Upper lobe of left lung (tissue), 6 donors: ENCODE measurements around the gene SLF2. TPM values are rescaled to one million over a fixed set of nuclear protein-coding genes. Genes with fewer than 3 reads are reported as not detected.

Experiments used
- ATAC-seq, 2 donors: fragments of 200-7000 bp; cut with Tn5 transposase; one replicate each; pipeline ENCODE4 v1.9.1; 2022; ENCODE audit warnings: mild to moderate bottlenecking in 2 of 2, moderate library complexity in 2 of 2; ENCODE audit not compliant: low FRiP score in 2 of 2
- DNase-seq, 2 donors: peaks; one replicate each; pipeline ENCODE4 v3.0.0-alpha.2; 2019 to 2020
- H3K27ac ChIP-seq, 4 donors: fragments of 200-600 bp; sonication (generic); one replicate each; pipeline ENCODE4 v1.5.1; 2016 to 2019
- H3K27me3 ChIP-seq, 4 donors: fragments of 200-600 bp; sonication (generic); one replicate each; pipeline ENCODE4 v1.5.1; 2017 to 2019
- H3K36me3 ChIP-seq, 4 donors: fragments of 200-600 bp; sonication (generic); one replicate each; pipeline ENCODE4 v1.5.1; 2016 to 2019
- H3K4me1 ChIP-seq, 4 donors: fragments of 200-600 bp; sonication (generic); one replicate each; pipeline ENCODE4 v1.5.1; 2018 to 2019
- H3K4me3 ChIP-seq, 4 donors: fragments of 200-600 bp; sonication (generic); one replicate each; pipeline ENCODE4 v1.5.1; 2017 to 2019; ENCODE audit warnings: mild to moderate bottlenecking in 2 of 4, moderate library complexity in 1 of 4
- H3K9me3 ChIP-seq, 4 donors: fragments of 200-600 bp; sonication (generic); one replicate each; pipeline ENCODE4 v1.5.1; 2018 to 2019
- CTCF ChIP-seq, 6 experiments: fragments of 450-650 bp in 4 of 6; fragments of 200-600 bp in 2 of 6; sonication (generic) in 2 of 6; IDR thresholded peaks; one replicate each; pipeline ENCODE4 v1.5.1; 2016 to 2019; ENCODE audit warnings: antibody characterized with exemption in 6 of 6
- EP300 ChIP-seq, 4 donors: sonication (generic); formaldehyde crosslinking; IDR thresholded peaks; one replicate each; pipeline ENCODE4 v1.5.1; 2017; ENCODE audit warnings: antibody characterized with exemption in 4 of 4, control low read depth in 2 of 4
- POLR2A ChIP-seq, 4 donors: fragments of 450-650 bp; IDR thresholded peaks; one replicate each; pipeline ENCODE4 v1.5.1; 2016 to 2017; ENCODE audit warnings: antibody characterized with exemption in 4 of 4, mild to moderate bottlenecking in 2 of 4
- POLR2AphosphoS5 ChIP-seq, 2 donors: sonication (generic); formaldehyde crosslinking; IDR thresholded peaks; one replicate each; pipeline ENCODE4 v1.5.1; 2017; ENCODE audit warnings: antibody characterized with exemption in 2 of 2
- WGBS, 2 donors: methylation state at CpG; one replicate each; pipeline ENCODE4 v1.1.5; 2017 to 2018; 5-methylcytosine and 5-hydroxymethylcytosine counted together
- total RNA-seq, 6 donors: library from RNA; depleted of rRNA in 4 of 6; stranded (reverse); fragments of >200 nt in 4 of 6; gene quantifications; one replicate each; pipeline versions ENCODE4 v1.1.0 to v1.2.1, GENCODE V29; 2016 to 2021
- donor health status: DM: no; HTN: no; CAD: no; lungs with moderate emphysema.
- donor health status: DM: no; HTN: yes; CAD: no; lungs with severe emphysema.

The SLF2 gene
- total RNA-seq, 6 donors from 2014 or later, result 13.4 to 60.8 (median 28.2) TPM

- WGBS, 2 donors, result 59 to 72% methylated on average over 6 of the region's 6 CpGs
- ATAC-seq (no peak), DNase-seq (no peak)
- Histone ChIP-seq H3K4me1 (peaks cover 0 to 7% (median 2%) of the 10 kb centered on the region in 4 donors), H3K36me3 (no peaks in the 10 kb centered on the region), H3K27ac (peak overlapping the region in 2 of 4 donors; percentile 9 to 14), H3K9me3 (no peaks in the 10 kb centered on the region), H3K4me3 (no peak overlapping the region), H3K27me3 (no peaks in the 10 kb centered on the region)
- TF ChIP-seq EP300 (IDR thresholded peaks at IDR 0.05), result no peak
- no peak for TF ChIP-seq CTCF (IDR thresholded peaks at IDR 0.05)
- peak in 1 of 2 donors; percentile 17 for TF ChIP-seq POLR2AphosphoS5 (IDR thresholded peaks at IDR 0.05)
- TF ChIP-seq POLR2A (IDR thresholded peaks at IDR 0.05), result no peak
These were observed 25.8 kb upstream of the SLF2 start for GRCh38 chr10:100886963-100887362.

DNA sequence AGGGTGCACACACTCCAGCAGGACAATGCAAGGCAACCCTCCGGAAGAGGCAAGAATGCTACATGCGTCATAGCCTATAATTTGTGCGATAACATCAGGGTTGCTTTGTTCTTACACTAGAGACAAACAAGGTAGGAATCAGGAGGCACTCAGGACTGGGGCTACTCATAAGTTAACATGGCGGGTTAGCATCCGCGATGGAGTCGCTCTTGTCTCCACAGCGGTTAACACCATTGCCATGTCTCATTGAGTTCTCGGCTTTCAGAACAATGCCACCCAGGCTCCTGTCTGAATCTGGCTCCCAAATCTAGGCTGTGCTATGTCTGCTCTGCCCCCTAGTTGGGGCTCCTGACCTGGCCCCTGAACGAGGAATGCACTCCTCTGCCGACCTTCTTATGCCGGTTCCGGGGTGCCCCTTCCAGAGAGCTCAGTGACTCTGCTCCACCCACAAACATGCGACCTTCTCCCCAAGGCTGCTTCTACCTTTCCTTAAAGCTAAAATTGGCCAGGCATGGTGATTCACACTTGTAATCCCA lies 24.9 kb upstream of the SLF2 start:
- no peak overlapping the region for H3K4me3 ChIP-seq
- no peaks in the 10 kb centered on the region for H3K9me3 ChIP-seq
- no peaks in the 10 kb centered on the region for H3K27me3 ChIP-seq
- no peak overlapping the region for H3K27ac ChIP-seq
- WGBS, 2 donors, result 83 to 93% methylated on average over 9 to 14 of the region's 14 CpGs
- H3K36me3 ChIP-seq, result no peaks in the 10 kb centered on the region
- peaks cover 0 to 7% (median 0%) of the 10 kb centered on the region in 4 donors for H3K4me1 ChIP-seq
- TF ChIP-seq POLR2A (IDR thresholded peaks at IDR 0.05), result no peak
- TF ChIP-seq POLR2AphosphoS5 (IDR thresholded peaks at IDR 0.05), result no peak
- TF ChIP-seq EP300 (IDR thresholded peaks at IDR 0.05), result no peak
- TF ChIP-seq CTCF (IDR thresholded peaks at IDR 0.05), result no peak
- ATAC-seq (no peak), DNase-seq (no peak)

DNA sequence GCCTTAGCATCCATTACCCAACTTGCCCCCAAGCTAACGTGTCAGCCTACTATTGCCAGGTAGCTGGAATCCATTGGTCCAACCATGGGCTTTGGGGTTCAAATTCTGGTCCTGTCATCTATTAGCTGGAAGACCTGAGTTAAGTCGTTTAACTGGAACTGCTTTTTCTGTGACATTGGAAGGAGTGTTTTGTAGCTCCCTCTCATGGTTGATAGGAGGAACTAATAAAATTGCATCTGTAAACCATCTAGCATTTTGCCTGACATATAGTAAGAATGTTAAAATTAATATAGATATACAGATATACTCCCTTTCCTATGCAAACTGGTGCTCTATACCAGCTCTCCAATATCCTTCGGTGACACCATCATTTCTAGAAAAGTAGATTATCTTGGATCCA lies 23.8 kb upstream of the SLF2 start:
- DNase-seq (no peak), ATAC-seq (no peak)
- no peaks in the 10 kb centered on the region for H3K27me3 ChIP-seq
- H3K9me3 ChIP-seq, result no peaks in the 10 kb centered on the region
- no peaks in the 10 kb centered on the region for H3K36me3 ChIP-seq
- H3K27ac ChIP-seq, result no peak overlapping the region
- WGBS, 2 donors, result 32 to 61% methylated on average over 3 of the region's 3 CpGs
- H3K4me3 ChIP-seq, result no peak overlapping the region
- TF ChIP-seq CTCF (IDR thresholded peaks at IDR 0.05), result no peak
- no peak for TF ChIP-seq POLR2AphosphoS5 (IDR thresholded peaks at IDR 0.05)
- TF ChIP-seq POLR2A (IDR thresholded peaks at IDR 0.05), result no peak
- TF ChIP-seq EP300 (IDR thresholded peaks at IDR 0.05), result no peak
- H3K4me1 ChIP-seq, result no peaks in the 10 kb centered on the region

GRCh38 chr10:100889546-100889945 lies 23.2 kb upstream of the SLF2 start:
- TF ChIP-seq CTCF (IDR thresholded peaks at IDR 0.05) (no peak), POLR2A (IDR thresholded peaks at IDR 0.05) (no peak), EP300 (IDR thresholded peaks at IDR 0.05) (no peak), POLR2AphosphoS5 (IDR thresholded peaks at IDR 0.05) (no peak)
- 48 to 55% methylated on average over 4 of the region's 4 CpGs for WGBS, 2 donors
- Histone ChIP-seq H3K36me3 (no peaks in the 10 kb centered on the region), H3K9me3 (no peaks in the 10 kb centered on the region), H3K4me1 (no peaks in the 10 kb centered on the region), H3K27ac (no peak overlapping the region), H3K4me3 (no peak overlapping the region), H3K27me3 (no peaks in the 10 kb centered on the region)
- DNase-seq, result no peak
- ATAC-seq, result no peak

DNA sequence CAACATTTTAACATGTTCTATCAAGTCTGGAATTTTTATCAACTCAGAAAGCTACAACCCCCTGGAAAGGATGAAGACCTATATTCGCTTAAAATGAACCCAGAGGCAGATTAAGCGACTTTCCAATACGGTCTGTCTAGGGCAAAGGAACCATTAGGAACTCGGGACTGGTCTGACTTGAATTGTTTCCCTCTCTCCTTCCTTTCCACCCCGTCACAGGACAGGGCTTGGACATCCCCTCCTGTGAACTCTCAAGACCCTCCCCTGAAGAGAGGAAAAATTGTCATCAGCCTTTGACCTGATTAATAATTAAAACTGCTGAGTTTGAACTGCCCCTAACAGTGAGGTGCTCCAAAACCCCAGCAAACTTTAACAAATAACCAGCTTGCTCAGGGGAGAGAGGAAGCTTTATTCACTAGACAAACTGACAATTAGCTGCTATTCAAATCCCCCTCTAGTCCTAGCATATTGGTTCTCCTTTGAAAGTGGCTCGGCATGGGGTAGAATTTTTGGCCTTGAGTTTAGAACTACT lies 22.6 kb upstream of the SLF2 start:
- TF ChIP-seq EP300 (IDR thresholded peaks at IDR 0.05), result no peak
- no peak for TF ChIP-seq CTCF (IDR thresholded peaks at IDR 0.05)
- no peak for TF ChIP-seq POLR2A (IDR thresholded peaks at IDR 0.05)
- TF ChIP-seq POLR2AphosphoS5 (IDR thresholded peaks at IDR 0.05), result no peak
- no peak for DNase-seq

More for the DNA sequence above, 22.6 kb upstream of the SLF2 start:
- no peaks in the 10 kb centered on the region for H3K27me3 ChIP-seq
- 58 to 71% methylated on average over 6 of the region's 6 CpGs for WGBS, 2 donors
- no peak overlapping the region for H3K4me3 ChIP-seq
- no peak for ATAC-seq
- H3K36me3 ChIP-seq, result no peaks in the 10 kb centered on the region
- H3K4me1 ChIP-seq, result no peaks in the 10 kb centered on the region
- no peak overlapping the region for H3K27ac ChIP-seq
- H3K9me3 ChIP-seq, result no peaks in the 10 kb centered on the region
